GM15510 (cell line): ENCODE data around the gene TNIP1.

Experiments
- POLR2A ChIP-seq: IDR thresholded peaks from 3 replicates; pipeline ENCODE4 v1.6.1; 2011; ENCODE audit warnings: borderline replicate concordance; ENCODE audit not compliant: insufficient read length; ENCODE audit errors: extremely low read depth

The TNIP1 gene

GRCh38 chr5:151054709-151055108 is 26.1 kb downstream of the TNIP1 start:
- no peak for TF ChIP-seq POLR2A

DNA sequence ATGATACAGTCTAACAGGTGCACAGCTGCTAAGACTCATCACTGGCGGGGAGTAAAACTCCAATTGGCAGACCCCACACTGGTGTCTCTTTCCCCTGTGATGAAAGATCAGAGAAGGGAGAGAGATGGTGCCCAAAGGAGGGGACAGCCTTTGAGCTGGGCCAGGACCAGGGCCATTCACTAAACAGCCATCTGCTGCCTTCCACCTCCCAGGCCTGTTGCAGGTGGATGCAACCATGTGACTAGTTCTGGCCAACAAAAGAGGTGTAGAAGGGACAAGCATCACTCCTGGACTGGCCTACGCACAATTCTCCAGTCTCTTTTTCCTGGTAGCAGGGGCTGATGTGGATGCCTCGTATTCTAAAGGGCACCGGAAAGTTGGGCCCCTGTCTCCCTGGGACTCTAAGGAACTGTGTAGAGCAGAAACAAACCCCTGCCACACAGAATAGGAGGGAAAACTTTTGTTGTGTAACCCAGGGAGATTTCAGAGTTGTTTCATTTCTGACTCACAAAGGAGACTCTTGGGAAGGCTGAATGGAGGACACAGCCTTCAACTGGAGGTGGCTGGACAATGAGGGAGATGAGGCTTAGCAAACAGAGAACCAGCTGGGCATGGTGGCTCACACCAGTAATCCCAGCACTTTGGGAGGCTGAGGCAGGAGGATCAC is 26.9 kb downstream of the TNIP1 start:
- no peak for TF ChIP-seq POLR2A

DNA sequence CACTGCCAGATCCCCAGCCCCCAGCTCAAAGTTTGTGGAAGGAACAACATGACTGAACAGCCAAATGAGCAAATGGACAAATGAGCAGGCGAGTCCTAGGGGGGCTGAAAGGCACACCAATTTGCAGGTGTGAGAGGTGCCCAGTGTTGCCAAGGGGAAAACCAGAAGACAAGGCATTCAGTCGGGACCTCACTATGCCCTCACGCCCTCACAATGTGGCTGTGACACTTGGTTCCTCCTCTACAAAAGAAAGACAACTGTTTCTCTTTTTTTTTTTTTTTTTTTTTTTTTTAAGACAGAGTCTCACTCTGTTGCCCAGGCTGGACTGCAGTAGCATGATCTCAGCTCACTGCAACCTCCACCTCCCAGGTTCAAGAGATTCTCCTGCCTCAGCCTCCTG is 28.0 kb downstream of the TNIP1 start:
- no peak for TF ChIP-seq POLR2A

GRCh38 chr5:151051931-151052608 is 28.8 kb downstream of the TNIP1 start:
- no peak for TF ChIP-seq POLR2A

GRCh38 chr5:151051066-151051930 is 29.5 kb downstream of the TNIP1 start:
- TF ChIP-seq POLR2A = no peak

- TF ChIP-seq POLR2A = no peak
Measured at GRCh38 chr5:151048526-151048925, 32.3 kb downstream of the TNIP1 start.

GRCh38 chr5:151047814-151048425 is 32.9 kb downstream of the TNIP1 start:
- no peak for TF ChIP-seq POLR2A

- no peak for TF ChIP-seq POLR2A
Measured at GRCh38 chr5:151042453-151043093, 38.3 kb downstream of the TNIP1 start.

DNA sequence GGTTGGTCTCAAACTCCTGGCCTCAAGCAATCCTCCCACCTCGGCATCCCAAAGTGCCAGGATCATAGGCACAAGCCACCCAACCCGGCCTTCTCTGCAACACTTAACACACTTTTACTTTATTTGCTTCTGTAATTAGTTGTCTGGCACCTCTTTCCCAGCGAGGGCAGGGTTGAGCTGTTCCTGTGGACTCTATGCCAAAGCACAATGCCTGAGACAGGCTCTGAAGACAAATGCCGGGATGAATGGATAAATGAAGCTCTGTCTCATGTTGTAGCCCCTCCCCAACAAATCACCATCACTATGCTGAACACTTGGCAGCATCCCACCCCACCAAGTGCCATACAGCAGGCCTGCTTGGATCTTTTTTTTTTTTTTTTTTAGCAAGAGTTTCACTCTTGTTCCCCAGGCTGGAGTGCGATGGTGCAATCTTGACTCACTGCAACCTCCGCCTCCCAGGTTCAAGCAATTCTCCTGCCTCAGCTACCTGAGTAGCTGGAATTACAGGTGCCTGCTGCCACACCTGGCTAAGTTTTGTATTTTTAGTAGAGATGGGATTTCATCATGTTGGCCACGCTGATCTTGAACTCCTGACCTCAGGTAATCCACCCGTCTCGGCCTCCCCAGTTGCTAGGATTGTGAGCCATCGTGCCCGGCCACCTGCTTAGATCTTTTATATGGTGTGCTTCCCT is 39.1 kb downstream of the TNIP1 start:
- no peak for TF ChIP-seq POLR2A

DNA sequence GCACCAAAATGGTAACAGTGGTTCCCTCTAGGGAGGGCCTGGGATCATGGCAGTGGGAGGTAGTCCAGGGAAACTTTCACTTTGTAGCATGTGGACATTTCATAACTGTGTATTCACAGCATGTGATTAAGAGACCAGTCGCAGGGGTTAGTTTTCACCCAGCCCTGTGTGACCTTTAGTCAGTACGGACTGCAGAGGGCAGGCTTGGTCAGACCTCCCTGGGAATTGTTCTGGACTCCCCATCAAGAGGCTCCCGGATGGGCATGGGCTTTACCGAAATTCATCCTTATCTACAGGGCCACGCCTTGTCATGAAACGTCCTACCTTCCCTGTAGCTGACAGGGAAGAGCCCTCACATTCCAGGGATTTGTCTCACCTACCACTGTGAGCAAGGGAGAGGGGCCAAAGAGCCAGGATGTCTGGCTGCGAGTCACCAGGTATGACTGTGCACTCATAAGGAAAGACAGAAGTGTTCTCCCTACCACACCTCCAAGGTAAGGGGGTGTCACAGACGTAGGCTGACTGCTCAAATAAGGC is 40.6 kb downstream of the TNIP1 start:
- no peak for TF ChIP-seq POLR2A

GRCh38 chr5:151039665-151040064 is 41.2 kb downstream of the TNIP1 start:
- TF ChIP-seq POLR2A = peak; percentile 12

DNA sequence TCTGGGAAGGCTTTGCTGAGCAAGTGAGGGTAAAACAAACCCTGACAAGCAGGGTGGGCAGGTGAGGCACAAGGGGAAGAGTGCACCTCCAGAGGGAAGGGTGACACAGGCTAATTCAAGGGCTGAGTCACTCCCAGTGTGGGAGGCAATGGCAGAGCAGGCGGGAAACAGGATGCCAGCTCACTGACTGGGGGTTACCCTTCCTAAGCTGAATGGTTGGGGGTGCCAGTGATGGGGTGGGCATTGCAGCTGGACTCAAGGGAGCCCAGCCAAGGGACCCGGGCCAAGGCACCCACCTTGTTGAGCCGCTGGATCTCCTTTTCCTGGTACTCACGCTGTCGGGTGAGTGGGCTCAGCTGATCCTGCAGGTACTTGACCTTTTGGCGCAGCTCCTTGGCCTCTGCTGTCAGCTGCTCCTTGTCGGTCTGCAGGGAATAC is 42.0 kb downstream of the TNIP1 start:
- TF ChIP-seq POLR2A = no peak

GRCh38 chr5:151038412-151038745 is 42.5 kb downstream of the TNIP1 start:
- TF ChIP-seq POLR2A = no peak
